ENCODE measurements around the gene AP5Z1. TPM values are rescaled to one million over a fixed set of nuclear protein-coding genes. Genes with fewer than 3 reads are reported as not detected.
A peak's percentile ranks its signal among the peaks of the same experiment; 100 is the strongest.

Gene AP5Z1
- total RNA-seq, 1 experiment from 2014 or later, result 70.7 TPM

- H3K27ac Mint-ChIP-seq (ENCODE audit: unreplicated experiment), result peak overlapping the region; percentile 70
- no peak overlapping the region for H3K4me3 Mint-ChIP-seq (ENCODE audit: low read depth, unreplicated experiment)
- BruUV-seq (replicated peaks), result no TSS peak
- TF ChIP-seq, protein P1, sequence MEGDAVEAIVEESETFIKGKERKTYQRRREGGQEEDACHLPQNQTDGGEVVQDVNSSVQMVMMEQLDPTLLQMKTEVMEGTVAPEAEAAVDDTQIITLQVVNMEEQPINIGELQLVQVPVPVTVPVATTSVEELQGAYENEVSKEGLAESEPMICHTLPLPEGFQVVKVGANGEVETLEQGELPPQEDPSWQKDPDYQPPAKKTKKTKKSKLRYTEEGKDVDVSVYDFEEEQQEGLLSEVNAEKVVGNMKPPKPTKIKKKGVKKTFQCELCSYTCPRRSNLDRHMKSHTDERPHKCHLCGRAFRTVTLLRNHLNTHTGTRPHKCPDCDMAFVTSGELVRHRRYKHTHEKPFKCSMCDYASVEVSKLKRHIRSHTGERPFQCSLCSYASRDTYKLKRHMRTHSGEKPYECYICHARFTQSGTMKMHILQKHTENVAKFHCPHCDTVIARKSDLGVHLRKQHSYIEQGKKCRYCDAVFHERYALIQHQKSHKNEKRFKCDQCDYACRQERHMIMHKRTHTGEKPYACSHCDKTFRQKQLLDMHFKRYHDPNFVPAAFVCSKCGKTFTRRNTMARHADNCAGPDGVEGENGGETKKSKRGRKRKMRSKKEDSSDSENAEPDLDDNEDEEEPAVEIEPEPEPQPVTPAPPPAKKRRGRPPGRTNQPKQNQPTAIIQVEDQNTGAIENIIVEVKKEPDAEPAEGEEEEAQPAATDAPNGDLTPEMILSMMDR (IDR thresholded peaks at IDR 0.05; ENCODE audit: unreplicated experiment), result no peak
- intact Hi-C loops (cut with micrococcal nuclease; ENCODE audit: unreplicated experiment), result no loop called here
- H3K36me3 Mint-ChIP-seq (ENCODE audit: insufficient read depth, unreplicated experiment), result peaks cover 88% of the 10 kb centered on the region
- no peak for DNase-seq
- H3K9me3 Mint-ChIP-seq (ENCODE audit: low read depth, unreplicated experiment), result no peaks in the 10 kb centered on the region
- H3K4me1 Mint-ChIP-seq (ENCODE audit: low read depth, unreplicated experiment), result peaks cover 36% of the 10 kb centered on the region
- CTCF ChIA-PET, result no interaction called here
- no peaks in the 10 kb centered on the region for H3K27me3 Mint-ChIP-seq (ENCODE audit: unreplicated experiment)
These were observed 26.1 kb upstream of the AP5Z1 start for GRCh38 chr7:4749363-4749762.

DNA sequence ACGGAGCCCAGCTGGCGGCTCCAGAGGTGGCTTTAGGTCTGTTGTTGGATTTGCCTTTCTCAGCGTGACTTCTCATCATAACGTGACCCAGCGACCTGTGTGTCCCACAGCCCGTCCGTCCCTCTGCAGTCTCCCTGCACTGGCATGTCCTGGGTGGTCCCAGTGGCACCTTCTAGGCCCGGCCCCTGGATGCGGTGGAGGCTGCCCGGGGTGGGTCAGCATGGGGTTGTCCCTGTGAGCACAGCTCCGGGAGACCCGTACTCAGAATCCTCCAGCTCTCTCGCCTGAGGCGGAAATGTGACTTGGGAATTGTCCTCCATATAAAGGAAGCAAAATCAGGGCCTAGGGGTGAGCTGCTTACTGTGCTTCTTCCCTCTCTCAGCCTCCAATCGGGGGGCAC lies 25.6 kb upstream of the AP5Z1 start:
- BruUV-seq (replicated peaks), result no TSS peak
- CTCF ChIA-PET, result interaction anchor here (0.6 kb wide), 1 partner anchor 919 kb away, joined by 4 read pairs; no protein-coding TSS in a partner anchor
- TF ChIP-seq, protein P1 (IDR thresholded peaks at IDR 0.05; ENCODE audit: unreplicated experiment), result no peak
- DNase-seq, result no peak
- Mint-ChIP-seq H3K27me3 (ENCODE audit: unreplicated experiment) (no peaks in the 10 kb centered on the region), H3K9me3 (ENCODE audit: low read depth, unreplicated experiment) (no peaks in the 10 kb centered on the region), H3K4me3 (ENCODE audit: low read depth, unreplicated experiment) (no peak overlapping the region), H3K36me3 (ENCODE audit: insufficient read depth, unreplicated experiment) (peaks cover 88% of the 10 kb centered on the region), H3K27ac (ENCODE audit: unreplicated experiment) (no peak overlapping the region), H3K4me1 (ENCODE audit: low read depth, unreplicated experiment) (peaks cover 32% of the 10 kb centered on the region)
- intact Hi-C loops (cut with micrococcal nuclease; ENCODE audit: unreplicated experiment), result loop anchor here (10.0 kb wide), 1 partner anchor 135 kb away; no protein-coding TSS in a partner anchor

GRCh38 chr7:4751398-4751947 lies 23.9 kb upstream of the AP5Z1 start:
- no TSS peak for BruUV-seq (replicated peaks)
- intact Hi-C loops (cut with micrococcal nuclease; ENCODE audit: unreplicated experiment), result loop anchor here (10.0 kb wide), 1 partner anchor 137 kb away; no protein-coding TSS in a partner anchor
- Mint-ChIP-seq H3K9me3 (ENCODE audit: low read depth, unreplicated experiment) (no peaks in the 10 kb centered on the region), H3K4me1 (ENCODE audit: low read depth, unreplicated experiment) (peaks cover 19% of the 10 kb centered on the region), H3K27me3 (ENCODE audit: unreplicated experiment) (no peaks in the 10 kb centered on the region), H3K27ac (ENCODE audit: unreplicated experiment) (no peak overlapping the region), H3K36me3 (ENCODE audit: insufficient read depth, unreplicated experiment) (peaks cover 80% of the 10 kb centered on the region), H3K4me3 (ENCODE audit: low read depth, unreplicated experiment) (no peak overlapping the region)
- TF ChIP-seq, protein P1 (IDR thresholded peaks at IDR 0.05; ENCODE audit: unreplicated experiment), result no peak
- no peak for DNase-seq
- CTCF ChIA-PET, result interaction anchor here (1.1 kb wide), 1 partner anchor 110 kb away, joined by 3 read pairs; no protein-coding TSS in a partner anchor

DNA sequence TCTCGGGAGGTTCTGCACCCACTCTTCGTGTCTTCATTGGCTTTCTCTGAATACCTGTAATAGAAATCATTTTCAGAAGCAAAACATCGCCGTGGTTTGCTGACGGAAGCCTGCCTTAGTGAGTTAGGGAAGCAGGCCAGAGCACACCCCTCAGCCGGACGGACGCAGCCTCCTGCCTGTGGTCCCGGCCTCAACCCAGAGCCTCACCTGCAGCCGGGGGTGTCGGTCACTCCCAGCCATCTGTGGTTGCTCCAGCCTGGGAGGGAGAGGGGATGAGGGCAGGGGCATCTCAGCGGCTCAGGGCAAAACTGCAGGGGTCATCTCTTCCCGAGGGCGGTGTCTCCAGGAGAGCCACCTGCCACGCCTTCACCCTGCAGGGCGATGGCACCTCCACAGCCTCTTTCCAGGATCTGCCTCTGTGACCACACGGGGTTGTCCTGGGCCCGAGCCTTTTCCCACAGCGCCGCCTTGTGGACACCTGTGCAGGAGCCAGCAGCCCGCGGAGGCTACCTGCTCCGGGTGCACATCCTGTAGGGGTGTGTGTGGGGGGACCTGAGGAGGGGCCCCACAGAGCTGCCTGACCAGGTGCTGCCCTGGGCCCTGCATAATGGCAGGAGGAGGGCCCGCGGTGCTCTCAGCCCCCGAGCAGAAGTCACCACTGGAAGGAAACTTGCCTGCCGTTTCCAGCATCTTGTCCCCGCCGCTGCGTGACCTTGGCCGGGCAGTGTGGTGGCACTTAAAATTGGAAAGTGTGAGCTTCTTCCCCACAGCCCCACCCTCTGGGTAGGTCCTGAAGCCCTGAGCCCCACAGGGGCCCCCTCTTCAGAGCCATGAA lies 21.6 kb upstream of the AP5Z1 start:
- Mint-ChIP-seq H3K4me1 (ENCODE audit: low read depth, unreplicated experiment) (no peaks in the 10 kb centered on the region), H3K27me3 (ENCODE audit: unreplicated experiment) (no peaks in the 10 kb centered on the region), H3K9me3 (ENCODE audit: low read depth, unreplicated experiment) (no peaks in the 10 kb centered on the region), H3K4me3 (ENCODE audit: low read depth, unreplicated experiment) (no peak overlapping the region), H3K36me3 (ENCODE audit: insufficient read depth, unreplicated experiment) (peaks cover 78% of the 10 kb centered on the region), H3K27ac (ENCODE audit: unreplicated experiment) (peak overlapping the region; percentile 20)
- CTCF ChIA-PET, result interaction anchor here (1.1 kb wide), 1 partner anchor 9 kb away, joined by 5 read pairs; no protein-coding TSS in a partner anchor
- peak; percentile 96 for DNase-seq
- TF ChIP-seq, protein P1 (IDR thresholded peaks at IDR 0.05; ENCODE audit: unreplicated experiment), result peak; percentile 96
- intact Hi-C loops (cut with micrococcal nuclease; ENCODE audit: unreplicated experiment), result loop anchor here (10.0 kb wide), 1 partner anchor 139 kb away; no protein-coding TSS in a partner anchor
- no TSS peak for BruUV-seq (replicated peaks)
